Hematopoietic multipotent progenitor cell (in vitro differentiated cells): Measurements from ENCODE around the gene APBB3. TPM values are rescaled to one million over a fixed set of nuclear protein-coding genes. Genes with fewer than 3 reads are reported as not detected.

Source experiments
- DNase-seq, 3 donors: peaks; one replicate each; pipeline ENCODE4 v3.0.0-alpha.2; 2011 to 2015; ENCODE audit warnings: low read depth in 2 of 3, low spot score in 2 of 3
- total RNA-seq: library from RNA; depleted of rRNA; stranded (reverse); fragments of >200 nt; gene quantifications from one replicate; pipeline ENCODE4 v1.2.3, GENCODE V29; 2012

Gene APBB3
- total RNA-seq, 1 donor: 35.5 TPM

DNA sequence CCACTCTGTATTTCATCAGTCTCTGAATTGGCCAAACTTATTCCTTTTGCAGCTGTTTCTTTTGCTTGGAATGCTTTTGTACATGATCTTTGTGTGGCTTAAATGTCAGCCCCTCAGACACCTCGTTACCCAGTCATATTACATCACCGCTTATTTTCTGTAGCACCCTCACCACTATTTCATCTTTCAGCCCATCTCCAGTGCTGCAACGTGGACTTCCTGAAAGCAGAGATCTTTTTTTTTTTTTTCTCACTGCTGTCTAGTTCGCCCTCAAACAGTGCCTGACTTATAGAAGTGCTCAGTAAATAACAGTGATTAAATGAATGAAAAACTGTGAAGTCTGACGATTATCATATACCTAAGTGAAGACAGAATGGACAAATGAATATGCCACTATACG, 8.0 kb downstream of the APBB3 start:
- DNase-seq: peak in 1 of 3 donors; percentile 42

DNA sequence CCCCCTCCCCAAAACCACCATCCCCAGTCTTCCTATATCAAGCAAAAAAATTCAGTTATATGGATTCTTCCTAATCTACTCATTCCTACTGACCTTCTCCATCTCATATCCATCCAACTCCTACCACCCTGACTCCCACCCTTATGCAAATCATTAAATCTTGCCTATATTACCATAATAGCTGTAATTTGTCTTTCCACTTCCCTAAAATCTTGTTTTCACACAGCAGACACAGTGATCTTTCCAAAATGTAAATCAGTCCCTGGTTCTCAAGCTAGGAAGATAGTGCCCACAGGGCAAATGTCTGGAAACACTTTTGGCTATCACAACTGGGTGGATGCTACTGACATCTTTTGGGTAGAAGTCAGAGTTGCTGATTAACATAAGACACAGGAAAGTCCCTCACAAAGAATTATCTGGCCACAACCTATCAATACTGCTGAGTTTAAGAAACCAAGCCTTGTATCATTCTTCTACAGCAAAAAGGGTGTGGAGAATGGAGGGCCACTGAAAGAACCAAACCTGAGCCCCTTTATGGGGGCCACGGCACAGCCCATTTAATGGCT, 8.6 kb downstream of the APBB3 start:
- no peak for DNase-seq

DNA sequence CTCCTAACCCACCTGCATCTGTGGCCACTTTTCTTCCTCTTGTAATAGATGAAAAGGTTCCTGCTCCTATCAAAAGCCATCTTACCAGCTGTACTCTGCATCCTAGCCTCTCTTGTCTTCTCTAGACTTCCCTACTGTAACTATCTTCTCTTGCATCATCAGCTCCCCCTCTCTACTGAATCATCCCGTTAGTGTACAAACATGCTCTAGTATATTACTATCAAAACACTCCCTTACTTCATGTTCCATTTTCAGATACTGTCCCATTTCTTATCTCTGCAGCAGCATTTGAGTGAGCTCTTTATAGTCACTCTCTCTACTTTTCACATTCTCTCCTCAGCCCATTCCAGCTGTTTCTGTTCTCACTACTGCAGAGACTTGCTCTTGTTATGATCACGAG, 9.9 kb downstream of the APBB3 start:
- no peak for DNase-seq

DNA sequence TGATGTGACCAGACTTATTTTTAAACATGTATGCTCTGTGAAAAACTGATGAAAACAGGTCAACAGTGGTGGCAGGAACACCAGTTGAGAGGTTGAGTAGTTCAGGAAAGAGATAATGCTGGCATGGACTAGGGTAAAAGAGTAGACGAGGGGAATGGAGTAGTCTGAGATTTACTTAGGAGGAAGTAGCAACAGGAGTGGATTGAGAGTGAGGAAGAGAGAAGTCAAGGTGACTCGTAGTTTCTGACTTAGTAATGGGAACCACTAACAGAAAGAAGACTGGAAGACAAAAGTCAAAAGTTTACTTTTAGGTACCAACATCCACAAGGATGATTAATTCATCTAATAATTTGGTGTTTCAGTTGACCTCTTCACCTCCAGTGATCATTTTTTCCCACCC, 10.7 kb downstream of the APBB3 start:
- DNase-seq: no peak

DNA sequence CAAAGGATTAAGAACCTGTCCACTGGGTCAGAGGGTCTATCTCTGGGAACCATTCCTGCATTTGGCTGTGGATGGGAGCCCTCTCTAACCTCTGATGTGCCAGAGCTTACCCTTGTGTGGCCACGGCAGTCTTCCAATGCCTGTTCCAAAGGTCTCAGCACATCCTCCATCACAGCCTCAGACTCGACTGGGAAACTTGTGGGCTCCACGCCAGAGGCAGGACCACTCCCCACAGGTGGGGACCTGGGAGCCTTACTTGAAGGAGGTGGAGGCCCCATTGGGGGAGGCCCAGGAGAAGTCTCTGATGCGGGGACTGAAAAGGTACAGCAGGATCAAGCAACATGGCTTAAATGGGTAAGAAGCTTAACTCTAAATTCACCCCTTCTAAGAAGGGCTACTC, 12.5 kb downstream of the APBB3 start:
- no peak for DNase-seq

DNA sequence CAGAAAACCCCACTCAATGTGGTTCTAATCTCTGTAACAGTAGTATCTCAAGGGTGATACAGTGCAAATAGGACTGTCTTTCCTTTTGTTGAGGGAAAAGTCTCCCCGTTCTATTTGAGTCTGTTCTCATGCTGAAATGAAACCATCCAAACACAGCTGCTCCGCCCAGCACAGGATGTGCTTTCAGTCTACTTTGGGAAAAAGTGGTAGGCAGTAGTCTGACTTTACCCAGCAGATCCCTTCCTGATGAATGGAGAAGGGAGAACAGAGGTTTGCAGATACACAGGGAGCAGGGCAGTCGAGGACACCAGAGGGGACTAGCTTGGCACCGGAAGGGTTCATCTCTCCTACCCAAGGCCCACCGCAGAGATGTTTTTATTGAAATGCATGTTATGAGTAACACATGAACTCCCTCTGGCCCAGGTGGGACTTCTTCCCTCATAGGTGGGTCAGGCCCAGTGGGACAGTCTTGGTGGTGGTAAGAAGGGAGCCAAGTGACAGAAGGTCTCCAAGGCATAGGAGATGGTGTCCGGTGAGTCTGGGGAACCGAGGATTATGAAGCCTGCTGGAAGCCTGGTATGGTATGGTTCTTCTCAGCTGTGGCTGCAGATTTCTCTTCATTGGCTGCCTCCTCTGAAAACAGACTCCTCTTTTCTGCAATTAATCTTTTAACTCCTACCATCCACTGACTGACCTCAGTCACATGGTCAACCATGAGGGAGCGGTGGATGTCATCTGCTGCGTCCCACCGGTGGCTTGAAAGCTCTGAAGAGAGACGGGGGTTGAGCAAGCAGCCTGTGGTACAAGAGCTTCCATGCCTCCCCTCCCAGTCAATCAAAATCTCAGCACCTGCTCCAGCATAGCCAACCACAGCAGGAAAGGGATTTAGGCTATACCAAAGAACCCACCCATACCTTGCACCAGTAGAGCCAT, 14.0 kb downstream of the APBB3 start:
- DNase-seq: no peak

DNA sequence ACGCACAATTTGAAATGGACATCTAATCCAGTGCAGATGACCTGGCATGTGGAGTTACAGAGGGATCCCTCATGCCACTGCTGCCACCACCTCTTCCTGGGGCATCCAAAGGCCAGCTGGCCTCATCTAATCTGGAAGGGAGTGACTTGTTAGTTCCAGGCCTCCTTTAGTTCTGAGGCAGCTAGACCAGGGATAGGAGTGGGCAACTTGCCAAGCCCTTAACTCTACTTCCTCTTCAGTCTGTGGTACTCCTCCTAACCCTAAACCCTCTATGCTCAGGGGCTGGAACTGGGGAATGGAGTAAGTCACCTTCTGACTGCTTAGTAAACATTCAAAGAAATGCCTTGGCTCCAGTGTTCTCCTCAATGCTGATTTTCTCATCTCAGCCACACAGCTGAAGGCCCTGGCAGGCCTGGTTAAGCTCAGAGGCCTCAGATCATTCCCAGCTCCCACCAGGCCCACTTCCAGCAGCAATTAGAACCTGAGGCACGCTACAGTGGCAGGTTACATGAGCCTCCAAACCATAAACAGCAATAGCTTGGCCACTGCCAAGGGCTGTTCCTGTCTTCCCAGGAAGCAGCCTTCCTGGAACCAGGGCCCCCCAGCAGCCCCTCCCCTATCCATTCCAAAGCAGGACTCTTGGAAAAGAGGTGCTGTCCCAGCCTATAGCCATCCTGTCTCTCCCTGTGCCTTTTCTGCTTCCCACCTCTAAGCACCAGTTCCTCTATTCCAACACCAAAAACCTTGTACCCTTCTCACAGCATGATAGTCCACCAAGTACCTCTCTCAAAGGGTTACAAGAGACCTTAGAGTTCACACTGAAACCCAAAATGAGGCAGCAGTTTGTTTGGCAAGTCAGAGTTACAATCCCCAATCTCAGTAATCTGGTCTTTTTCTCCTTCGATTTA, 14.9 kb downstream of the APBB3 start:
- peak in 2 of 3 donors; percentile 45 to 66 for DNase-seq

DNA sequence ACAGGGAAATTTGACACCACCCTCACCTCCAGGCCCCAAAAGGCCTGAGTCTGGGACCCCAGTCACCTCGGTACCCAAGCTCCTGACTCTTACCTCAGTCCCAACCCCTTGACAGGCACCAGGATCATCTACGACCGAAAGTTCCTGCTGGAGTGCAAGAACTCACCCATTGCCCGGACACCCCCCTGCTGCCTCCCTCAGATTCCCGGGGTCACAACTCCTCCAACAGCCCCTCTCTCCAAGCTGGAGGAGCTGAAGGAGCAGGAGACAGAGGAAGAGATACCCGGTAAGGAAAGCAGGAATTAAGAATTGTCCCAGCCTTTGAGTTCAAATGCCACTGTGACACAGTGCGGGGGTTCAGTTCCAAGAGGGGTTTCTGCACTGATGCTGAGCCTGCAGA, 15.6 kb downstream of the APBB3 start:
- DNase-seq: no peak

DNA sequence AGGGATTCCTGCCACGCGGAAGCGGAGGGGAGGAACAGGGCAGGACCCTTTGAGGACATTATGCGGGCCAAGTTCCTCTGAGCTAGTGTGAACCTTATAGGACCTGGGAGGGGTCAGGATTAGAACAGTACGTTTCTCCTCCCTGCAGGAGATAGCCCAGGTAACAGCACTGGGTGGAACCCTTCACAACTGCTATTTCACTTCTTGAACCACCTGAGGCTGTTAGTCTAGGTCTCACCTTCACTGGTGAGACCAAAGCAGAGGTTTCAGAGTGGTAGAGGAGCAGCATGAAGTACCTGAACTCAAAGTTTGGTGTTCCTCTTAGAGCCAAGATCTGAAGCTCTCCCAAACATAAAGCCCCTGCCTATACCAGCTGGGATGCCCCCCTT, 16.1 kb downstream of the APBB3 start:
- peak in 1 of 3 donors; percentile 12 for DNase-seq

DNA sequence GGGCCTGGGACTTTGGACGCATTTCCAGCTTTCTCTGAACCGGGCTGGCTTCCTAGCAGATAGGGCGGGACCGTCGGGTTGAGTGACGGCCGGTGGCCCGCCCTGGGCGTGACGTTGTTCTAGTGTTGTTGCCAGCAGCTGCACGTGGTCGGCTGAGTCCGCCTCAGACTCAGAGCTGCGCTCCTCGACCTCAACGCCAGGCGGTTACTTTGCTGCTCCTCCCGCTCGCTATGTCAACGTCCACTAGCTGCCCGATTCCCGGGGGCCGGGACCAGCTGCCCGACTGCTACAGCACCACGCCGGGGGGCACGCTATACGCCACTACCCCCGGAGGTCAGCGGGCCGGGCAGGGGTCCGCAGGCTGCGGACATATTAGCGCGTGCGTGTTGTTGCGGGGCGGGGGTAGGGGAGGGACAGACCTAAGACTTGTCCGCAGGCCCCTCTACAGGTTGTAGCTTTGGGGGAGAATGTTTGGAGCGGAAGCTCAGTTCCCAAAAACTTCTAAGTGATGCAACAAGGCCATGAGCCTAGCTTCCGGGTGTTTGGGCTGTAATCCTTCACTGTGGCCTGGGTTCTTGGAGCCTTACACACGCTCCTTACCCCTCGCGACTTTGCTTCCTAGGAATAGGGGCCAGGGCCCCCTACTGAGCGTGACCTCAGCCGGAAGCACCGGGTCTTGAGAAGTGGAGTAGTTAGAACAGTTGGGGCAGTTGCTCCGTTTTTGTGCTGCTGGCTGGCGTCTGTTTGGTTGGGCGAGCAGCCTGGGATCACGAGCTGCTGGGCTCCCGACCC, 16.7 kb downstream of the APBB3 start, which contains the start of gene EIF4EBP3:
EIF4EBP3 (plus strand) TSS at position 155 of the 792 bp plus-strand sequence; CDS start at position 231, 76 bp downstream.
- peak; percentile 74 to 93 (median 90) for DNase-seq

DNA sequence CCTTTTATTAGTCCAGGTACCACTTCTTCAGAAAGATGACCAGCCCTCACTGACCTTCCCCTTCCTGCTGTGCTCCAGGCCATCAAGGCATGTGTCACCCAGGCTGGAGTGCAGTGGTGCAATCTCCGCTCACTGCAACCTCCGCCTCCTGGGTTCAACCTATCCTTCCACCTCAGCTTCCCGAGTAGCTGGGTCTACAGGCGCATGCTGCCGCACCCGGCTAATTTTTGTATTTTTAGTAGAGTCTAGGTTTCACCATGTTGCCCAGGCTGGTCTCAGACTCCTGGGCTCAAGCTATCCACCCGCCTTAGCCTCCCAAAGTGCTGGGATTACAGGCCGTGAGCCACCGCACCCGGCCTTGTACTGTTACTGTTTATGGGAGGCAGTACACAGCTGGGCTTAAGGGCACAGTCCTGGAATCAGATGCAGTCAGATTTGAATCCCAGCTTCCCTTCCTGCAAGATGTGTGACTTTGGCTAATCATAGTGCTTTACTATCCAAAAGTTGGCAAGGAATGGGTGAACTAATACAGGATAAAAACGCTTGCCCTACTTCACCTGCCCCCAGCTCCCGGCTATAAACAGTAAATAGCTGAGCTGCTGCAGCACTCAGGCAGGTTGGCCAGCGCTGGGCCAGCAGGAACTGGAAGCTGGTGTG, 17.4 kb downstream of the APBB3 start:
- no peak for DNase-seq

DNA sequence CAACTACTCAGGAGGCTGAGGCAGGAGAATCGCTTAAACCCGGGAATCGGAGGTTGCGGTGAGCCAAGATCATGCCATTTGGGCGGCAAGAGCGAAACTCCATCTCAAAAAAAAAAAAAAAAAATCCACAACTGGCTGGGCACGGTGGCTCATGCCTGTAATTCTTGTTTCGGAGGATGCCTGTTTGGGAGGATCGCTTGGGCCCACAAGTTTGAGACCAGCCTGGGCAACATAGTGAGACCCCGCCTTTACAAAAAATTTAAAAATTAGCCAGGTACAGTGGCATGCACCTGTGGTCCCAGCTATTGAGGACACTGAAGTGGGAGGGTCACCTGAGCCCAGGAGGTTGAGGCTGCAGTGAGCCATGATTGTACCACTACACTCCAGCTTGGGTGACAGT, 18.8 kb downstream of the APBB3 start:
- no peak for DNase-seq

DNA sequence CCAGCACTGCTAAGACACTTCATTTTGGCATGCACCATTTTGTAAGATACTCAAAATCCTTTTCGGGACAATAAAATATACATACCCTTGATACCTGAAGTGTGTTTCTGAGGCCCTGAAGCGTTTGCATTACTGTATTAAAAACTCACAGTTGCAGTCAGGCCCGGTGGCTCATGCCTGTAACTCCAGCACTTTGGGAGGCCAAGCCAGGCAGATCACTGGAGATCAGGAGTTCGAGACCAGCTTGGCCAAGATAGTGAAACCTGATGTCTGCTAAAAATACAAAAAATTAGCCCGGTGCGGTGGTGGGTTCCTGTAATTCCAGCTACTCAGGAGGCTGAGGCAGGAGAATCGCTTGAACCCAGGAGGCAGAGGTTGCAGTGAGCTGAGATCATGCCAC, 19.4 kb downstream of the APBB3 start:
- DNase-seq: no peak

DNA sequence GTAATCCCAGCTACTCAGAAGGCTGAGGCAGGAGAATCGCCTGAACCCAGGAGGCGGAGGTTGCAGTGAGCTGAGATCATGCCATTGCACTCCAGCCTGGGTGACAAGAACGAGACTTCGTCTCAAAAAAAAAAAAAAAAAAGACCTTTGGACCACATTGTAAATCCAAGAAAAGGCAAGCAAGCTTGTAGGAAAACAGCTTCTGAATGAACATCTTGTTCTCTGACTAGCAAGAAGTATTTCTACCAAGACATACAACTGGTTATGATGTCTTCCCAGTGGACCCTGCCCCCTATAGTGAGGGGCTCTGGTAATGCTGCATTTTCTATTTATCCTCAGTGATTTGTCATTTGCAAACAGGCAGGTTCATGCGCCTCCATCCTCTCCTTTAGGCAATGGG, 21.4 kb downstream of the APBB3 start:
- no peak for DNase-seq

DNA sequence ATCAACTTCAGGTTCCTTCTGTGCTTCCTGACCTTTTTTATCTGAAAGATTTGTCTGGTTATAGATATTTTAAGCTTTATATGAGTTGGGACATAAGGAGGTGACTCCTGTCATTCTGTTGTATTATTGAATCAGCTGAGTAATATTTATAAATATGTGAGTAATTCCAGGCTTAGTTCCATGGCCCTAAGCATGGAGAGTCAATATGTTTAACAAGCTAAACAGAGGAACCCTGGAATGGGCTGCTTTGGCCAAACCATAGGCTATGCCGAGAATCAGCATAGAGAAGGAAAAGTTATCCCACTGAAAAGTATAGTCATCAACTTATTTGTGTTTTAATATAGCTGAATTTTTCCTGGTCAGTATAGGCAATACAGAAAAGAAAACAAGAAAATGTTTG, 24.2 kb downstream of the APBB3 start:
- no peak for DNase-seq

DNA sequence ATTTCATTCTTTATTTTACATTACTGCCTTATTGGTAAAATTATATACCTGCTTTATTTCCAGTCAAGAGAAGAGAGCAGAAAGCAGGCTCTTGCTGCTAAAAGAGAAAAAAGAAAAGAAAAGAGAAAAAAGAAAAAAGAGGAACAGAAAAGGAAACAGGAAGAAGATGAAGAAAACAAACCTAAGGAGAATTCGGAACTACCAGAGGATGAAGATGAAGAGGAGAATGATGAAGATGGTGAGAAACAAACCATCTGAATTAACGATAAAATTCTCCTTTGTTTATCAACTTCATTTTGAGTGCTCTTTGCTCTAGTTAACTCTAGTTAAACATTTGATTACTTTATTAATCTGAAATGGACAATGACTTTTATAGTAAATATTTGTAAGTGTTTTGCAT, 40.4 kb downstream of the APBB3 start:
- no peak for DNase-seq

DNA sequence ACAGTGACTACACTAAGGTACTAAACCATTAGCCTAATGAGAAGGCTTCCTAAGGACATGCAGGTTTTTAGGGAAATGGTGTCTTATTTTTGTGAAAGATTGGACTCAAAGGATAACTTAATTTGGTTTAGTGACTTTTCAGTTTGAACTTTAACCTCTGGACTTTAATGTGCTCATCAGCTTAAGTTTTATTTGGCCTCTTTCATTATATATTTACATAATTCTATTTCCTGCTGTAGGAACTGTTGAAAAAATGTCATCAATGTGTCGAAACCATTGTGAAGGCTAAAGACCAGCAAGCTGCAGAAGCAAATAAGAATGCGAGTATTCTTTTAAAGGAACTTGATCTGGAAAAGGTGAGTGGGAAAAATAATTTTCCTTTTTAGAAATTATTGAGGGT, 51.3 kb downstream of the APBB3 start:
- DNase-seq: no peak

DNA sequence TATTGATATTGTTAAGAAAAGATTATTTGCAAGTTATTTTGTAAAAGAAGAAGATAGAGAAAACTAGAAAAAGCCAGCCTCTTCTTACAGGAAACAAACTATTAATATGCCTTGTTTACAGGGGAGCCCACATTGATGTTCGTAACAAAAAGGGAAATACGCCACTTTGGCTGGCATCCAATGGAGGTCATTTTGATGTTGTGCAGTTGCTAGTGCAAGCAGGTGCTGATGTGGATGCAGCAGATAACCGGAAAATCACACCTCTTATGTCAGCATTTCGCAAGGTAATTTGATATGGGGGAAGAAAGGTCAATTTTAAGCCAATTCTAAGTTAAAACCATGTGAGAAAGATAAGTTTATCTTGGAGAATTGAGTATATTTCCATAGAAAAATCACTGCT, 54.5 kb downstream of the APBB3 start:
- DNase-seq: peak in 1 of 3 donors; percentile 10
